NCI-H510A treated with DMSO at 0.1 percent for 48 hours (cell line): ENCODE results near the gene KIAA0825.
"Not testable (repeated sequence)": the region's sequence is repeated elsewhere in the genome, so short reads cannot be mapped to it uniquely, and the experiment has no call there.

Experiments
- DNase-seq: peaks from one replicate; lab custom pipeline; 2025; lab: John Stamatoyannopoulos, UW

Gene KIAA0825

DNA sequence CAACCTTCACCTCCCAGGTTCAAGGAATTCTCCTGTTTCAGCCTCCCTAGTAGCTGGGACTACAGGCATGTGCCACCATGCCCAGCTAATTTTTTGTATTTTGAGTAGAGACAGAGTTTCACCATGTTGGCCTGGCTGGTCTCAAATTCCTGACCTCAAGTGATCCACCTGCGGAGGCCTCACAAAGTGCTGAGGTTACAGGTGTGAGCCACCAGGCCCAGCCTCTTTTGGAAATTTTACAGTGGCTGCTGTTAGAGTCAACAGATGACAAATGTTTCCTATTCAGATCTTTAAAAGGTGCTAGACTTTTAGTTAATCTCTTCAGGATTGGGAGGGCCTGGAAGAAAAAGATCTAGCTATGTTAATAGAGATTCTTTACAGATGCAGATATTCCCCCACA is 45.1 kb downstream of the KIAA0825 start:
- DNase-seq: not testable (repeated sequence)

DNA sequence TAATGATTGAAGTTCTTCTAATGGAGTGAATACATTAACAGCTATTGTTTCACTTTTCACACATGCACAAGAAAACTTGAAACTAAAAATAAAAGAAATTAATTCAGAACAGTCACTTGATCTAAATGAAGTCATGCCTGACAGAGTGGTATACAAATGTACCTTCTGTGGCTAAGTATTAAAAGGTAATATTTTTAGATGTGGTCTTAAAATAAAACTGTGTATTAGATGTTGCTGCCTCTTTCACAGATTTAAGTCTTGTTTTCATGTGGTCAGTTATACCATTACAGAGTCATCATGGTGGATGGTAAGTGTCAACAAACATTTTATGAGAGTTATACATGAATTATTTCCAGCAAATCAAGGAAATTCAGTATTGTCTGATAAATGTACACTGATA is 47.0 kb downstream of the KIAA0825 start:
- no peak for DNase-seq

DNA sequence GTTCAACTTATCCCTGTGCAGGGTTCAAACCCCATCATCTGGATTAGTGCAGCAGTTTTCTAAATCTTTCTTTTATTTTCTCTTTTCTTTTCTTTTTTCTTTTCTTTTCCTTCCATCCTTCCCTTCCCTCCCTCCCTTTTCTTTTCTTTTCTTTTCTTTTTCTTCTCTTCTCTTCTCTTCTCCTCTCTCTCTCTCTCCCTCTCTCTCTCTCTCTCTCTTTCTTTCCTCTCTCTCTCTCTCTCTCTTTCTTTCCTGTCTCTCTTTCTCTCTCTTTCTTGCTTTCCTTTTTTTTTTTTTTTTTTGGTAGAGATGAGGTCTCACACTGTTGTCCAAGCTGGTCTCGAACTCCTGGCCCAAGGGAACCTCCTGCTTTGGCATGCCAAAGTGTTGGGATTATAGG is 53.6 kb downstream of the KIAA0825 start:
- no peak for DNase-seq

DNA sequence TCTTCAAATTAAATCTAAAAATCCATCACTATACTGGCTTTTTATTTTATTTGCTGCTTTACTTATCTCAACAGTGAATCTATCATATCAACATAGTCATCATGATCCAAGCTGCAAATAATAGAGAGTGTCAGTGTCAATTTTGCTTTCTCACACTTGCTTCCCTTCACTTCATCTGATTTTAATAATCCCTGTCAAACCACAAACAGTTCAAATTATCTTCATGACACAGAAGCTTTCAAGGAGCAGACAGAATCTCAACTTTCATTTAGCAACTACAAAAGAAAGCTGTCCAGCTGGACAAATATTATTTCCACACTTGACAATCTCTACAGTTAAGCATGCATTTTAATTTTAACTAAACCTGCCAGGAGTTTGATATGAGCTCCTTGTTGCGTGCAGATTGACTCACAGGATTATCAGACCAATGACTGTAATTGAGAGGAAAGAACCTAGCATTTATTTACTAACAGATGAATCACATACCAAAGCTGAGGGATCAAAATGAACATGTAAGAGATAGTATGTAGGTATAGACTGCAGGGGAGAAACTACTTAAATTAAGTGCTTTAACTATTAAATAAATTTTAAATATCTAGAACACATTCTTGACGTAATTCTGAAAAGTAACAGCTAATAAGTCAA is 56.0 kb downstream of the KIAA0825 start:
- DNase-seq: peak; percentile 59

DNA sequence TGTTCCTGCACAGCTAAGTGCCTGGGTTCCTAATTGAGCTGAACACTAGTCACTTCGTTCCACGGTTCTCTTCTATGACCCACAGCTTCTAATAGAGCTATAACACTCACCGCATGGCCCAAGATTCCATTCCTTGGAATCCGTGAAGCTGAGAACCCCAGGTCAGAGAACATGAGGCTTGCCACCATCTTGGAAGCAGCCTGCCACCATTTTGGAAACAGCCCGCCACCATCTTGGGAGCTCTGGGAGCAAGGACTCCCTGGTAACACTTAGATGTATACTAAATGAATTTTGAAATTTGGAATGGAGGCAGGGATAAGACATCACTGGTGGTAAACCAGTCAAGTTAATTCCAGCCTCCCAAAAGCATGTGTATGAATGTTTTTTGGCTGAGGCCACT is 60.4 kb downstream of the KIAA0825 start:
- DNase-seq: no peak

DNA sequence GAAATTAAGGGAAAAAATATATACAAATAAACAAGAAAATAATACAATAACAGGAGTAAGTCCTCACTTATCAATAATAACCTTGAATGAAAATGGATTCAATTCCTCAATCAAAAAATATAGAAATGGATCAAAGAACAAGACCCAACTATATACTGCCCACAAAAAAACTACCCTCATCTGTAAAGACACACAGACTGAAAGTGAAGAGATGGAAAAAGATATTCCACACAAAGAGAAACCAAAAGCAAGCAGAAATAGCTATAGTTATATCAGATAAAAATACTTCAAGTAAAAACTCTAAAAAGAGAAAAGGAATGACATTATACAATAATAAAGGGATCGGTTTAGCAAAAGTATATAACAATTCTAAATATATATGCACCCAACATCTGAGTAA is 66.5 kb downstream of the KIAA0825 start:
- no peak for DNase-seq

DNA sequence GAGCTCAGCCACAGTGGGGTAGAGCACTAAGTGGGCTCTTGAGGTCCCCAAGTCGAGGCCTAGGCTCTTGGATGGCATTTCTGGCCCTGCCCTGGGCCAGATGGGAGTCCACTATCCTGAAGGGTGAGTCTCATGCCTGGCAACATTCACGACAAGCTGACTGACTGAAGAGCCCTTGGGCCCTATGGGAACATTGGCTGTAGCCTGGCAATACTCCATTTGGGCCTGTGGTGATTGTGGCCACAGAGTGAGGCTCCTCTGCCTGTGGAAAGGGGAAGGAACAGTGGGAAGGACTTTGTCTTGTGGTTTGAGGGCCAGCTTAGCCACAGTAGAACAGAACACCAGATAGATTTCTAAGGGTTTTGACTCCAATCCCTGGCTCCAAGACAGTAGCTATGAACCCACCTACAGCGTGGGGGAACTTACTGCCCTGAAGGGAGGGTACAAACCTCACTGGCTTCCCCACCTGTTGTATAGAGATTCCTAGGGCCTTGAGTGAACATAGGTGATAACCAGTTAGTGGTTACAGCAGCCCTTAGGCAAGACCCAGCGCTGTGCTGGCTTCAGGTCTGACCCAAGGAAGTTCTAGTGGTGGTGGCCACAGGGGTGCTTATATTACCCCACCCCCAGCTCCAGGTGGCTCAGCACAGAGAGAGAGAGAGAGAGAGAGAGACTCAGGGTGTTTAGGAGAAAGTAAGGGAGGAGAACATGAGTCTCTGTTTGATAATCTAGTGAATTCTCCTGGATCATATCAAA is 72.4 kb downstream of the KIAA0825 start:
- DNase-seq: no peak

DNA sequence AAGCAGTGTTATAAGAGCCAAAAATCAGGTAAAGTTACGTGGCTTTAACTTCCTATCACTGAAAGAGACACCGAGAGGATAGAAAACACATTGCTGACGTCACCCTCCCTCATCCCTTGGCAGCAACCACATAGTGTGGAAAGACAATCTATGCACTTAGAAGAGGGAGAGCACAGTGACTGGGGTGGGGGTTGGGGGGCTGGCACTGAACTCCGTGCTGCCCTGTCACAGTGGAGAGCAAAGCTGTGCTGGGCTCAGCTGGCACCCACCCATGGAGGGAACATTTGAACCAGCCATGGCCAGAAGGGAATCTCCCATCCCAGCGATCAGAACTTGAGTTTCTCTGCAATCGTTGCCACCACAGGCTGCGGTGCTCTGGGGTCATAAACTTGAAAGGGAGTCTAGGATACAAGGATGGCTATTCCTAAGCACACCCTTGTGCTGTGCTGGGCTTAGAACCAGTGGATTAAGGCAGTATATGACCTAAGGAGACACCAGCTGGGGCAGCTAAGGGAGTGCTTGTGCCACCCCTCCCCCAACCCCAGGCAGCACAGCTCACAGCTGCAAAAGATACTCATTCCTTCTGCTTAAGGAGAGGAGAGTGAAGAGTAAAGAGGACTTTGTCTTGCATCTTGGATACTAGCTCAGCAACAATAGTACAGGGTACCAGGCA is 73.4 kb downstream of the KIAA0825 start:
- no peak for DNase-seq

DNA sequence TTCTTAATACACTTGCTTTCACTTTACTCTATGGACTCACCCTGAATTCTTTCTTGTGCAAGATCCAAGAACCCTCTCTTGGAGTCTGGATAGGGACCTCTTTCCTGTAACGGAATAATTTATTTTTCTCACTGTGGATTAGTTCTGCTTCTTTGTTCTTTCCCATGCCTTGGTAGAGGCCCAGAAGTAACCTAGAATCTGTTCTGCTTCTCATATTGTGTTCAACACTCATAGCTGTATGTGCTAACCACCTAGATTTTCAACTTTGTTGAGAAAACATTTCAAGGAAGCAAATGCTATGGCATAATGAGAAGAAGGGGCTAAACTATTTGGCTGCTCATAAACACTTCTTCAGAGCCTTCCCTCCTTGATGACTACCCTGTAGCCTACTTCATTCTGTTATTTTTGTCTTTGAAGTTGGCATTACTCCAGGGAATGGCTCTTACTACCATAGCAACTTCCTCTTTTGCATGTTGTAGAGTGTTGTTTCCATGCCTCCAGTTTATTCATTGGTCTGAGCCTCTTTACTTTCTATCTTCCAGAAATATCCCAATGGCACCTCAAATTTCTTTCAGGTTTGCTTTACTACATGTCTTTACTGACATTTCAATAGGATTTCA is 74.3 kb downstream of the KIAA0825 start:
- DNase-seq: peak; percentile 9

DNA sequence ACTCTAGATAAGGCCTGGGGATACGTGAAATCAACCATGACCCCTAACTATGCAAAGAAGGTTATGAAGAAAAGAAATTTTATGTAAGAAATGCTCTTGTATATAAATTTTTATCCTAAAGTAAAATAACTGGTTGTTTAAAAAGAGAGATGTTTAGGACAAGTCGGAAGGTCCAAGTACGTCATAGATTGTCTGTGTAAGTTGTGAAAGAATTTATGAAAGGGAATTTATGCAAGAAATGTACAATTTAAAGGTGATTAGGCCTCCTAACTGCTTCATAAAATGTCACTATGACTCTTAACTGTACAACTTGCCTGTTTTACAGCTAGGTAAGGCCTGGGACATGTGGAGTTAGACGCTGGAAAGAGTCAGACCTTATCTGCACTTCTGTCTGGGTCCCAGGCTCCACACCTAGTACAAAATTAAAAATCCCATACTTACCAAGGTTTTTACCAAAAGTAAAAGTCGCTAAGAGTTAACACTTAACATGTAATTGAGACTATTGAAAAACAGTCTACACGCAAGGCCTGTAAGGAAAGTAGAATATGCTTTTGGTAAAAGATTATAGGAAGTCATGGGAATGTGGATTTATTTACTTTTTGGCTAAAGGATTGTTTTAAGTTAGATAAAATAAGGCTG is 77.4 kb downstream of the KIAA0825 start:
- DNase-seq: no peak

DNA sequence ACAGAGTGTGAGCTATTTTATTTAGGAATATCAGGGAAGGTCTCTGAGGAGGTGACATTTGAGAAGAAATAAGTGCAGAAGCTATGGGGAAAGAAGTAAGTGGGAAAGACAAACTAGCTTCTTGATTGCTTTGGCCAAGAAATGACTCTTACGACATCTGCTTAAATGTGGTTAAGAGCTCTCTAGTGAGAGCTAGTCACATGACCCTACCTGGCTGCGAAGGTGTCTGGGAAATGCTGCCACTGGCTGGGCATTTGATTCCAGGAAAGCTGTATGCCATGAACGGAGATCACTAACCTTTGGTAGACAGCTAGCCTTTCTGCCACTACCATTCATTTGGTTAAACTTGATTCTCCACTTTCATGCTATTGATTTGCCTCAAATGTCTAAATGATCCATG is 80.1 kb downstream of the KIAA0825 start:
- DNase-seq: no peak

DNA sequence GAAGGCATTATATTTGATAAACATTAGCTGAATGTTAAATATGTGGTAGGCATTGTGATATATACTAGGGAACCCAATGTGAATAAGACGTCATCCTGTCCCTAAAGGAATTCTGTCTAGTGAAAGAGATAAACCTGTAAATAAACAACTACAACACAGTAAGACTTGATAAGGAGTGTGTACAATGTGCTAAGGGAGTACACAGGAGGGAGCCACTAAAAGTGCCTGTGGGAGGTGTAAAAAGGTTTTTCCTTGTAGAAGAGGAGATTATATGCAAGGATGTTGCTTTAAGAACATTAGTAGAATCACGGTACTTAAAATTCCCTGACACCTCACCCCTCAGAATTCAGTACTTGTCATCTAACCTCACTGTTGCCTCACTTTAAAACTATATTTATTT is 91.7 kb downstream of the KIAA0825 start:
- no peak for DNase-seq

DNA sequence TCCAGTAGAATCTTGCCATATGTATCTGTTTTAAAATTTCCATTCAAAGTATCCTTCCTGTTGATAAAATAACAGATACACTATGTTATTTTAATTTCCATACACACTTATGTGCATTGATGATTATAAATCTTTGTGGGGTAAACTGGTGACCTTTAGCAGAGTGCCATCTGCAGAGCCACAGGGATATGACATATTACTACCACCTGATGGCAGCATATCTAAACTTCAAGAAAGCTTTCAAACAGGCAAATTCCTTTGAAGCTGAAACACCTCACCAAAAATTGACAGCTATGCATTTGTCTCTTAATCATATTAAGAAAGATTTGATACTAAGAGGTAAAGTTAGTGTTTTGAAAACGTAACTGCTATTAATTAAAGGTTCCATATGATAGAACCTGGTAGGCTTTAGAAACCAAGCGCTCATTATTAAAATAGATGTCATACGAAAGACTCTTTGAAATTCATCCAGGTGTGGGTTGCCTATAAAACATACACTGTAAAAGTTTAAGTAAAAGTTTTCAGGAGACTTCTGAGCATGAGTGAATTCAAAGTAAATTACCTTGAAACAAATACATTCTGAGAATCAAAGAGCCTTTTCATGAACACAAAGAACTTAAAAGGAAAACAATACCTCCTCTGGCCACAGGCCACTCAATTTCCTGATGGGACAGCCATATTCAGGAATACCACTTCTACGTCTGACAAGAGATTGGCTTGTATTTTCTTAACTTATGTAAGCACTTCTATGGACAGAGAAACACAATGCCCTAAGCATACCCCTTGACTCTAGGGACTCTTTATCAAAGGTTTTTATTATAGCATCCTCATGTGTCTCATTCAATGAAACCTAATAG is 93.3 kb downstream of the KIAA0825 start:
- DNase-seq: peak; percentile 53

DNA sequence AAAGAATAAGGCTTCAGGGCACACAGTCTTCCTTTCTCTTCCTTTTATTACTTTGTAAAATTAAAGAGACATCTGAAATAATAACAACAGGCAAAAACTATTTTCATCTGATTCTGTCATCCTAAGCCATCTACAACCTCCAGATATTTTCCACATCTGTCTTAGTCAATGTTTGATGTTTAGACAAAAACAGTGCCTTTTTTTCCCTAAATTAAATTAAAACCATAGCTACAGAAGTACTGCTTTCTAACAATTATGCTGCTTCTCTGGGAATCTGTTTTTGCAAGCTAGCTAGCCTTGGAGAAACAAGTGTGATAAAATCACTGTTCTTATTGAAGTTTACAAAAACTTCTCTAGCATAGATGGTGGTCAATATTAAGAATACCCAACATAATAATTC is 95.4 kb downstream of the KIAA0825 start:
- DNase-seq: no peak

DNA sequence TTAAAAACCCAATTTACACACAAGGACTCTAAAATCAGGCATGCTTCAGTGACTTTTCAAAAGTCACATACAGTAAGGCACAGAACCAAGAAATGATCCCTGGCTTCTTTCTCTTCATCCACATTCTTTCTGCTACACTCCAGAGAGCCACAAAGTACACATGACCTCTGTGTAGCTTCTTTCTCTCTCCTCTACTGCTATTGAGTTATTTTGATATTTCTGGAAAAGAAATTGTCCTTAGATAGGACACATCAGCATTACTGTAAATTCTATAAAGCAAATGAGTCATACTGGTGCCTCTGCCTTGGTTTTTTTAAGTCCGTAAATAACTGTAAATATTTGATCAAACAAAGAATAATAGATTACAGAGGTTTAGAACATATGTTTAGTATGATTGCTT is 96.3 kb downstream of the KIAA0825 start:
- DNase-seq: no peak

DNA sequence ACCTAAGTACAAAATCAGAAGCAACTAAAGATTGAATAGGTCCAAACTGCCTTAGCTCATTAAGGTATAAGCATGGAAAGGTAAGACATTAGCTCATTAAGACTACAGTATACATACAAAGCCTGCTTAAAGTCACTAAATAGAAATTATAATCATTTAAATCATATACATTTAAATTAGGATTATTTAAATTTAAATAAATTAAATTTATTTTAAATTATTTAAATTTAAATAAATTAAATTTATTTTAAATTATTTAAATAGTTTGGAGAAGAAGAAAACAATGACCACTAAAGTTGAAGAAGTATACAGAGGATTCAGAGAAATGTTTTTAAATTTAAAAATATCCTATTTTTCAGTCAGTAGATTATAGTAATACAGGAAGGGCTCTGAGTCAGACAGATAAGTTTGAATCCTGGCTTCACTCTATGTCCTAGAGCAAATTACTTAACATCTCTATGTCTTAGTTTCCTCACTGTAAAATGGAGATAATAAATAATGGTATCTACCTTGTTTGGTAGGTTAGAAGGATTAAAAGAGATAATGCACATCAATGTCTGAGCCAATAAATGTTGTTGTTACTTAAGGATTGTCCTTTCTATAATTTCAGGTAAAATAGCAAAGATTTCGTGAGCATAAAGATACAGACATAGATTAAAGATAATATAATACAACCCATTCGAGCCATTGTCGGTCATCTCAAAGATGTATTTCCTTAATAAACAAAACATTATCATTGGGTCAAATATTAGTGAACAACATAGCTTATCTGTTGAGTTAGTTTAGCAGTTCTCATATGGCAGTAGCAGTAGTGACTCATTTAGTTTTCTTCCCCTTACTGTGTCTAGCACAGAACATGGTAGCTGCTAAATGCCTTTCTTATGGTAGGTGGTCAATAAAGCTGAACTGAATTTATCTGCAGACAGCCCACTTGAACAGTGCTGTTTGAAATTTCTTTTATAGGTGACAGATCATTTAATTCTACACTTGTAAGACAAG is 100.6 kb downstream of the KIAA0825 start:
- DNase-seq: no peak

DNA sequence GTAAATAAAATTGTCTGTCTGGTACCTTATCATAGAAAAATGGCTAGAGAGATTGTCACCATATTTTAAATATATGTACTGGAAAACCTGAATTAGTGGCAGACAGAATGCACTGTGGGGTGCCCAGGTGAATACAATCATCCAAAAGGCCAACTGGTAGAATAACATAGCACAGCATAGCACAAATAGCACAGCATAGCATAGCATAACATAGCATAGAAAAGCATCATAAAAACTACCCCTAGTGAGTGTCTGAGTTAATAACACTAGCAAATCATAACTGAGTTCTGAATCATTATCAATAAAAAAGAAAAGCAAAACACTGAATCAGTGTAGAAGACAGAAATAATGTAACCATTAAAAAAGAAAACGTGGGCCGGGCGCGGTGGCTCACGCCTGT is 102.3 kb downstream of the KIAA0825 start:
- no peak for DNase-seq

DNA sequence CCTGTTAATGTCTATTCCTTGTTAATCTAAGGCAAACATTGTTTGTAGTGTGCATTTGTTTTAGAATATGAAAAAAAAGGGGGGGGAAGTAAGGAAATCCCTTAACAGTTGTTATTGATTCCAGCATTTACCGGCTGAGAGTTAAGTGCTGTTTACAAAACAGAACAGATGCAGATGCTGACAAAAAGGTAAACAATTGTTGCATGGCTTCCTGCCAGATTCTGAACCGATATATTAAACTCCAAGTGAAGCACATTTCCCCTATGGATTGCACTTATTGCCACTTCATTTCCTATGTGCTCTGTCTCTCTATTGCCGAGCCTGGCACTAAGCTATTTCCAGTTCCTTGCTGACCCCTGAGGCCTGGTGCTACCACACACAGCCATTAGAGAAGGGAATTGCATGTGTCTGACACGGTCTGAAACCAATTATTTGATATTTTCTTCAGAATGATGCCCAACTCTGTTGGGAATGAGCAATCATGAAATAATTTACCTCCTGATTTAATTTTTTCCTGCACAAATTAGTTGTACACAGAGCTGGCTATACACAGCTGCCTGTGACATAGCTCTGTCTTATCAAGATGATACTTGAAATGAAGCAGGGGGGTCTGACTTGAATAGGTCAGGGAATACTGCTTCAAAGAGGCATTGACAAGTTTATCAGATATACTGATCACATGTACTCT is 109.8 kb downstream of the KIAA0825 start:
- peak; percentile 51 for DNase-seq

DNA sequence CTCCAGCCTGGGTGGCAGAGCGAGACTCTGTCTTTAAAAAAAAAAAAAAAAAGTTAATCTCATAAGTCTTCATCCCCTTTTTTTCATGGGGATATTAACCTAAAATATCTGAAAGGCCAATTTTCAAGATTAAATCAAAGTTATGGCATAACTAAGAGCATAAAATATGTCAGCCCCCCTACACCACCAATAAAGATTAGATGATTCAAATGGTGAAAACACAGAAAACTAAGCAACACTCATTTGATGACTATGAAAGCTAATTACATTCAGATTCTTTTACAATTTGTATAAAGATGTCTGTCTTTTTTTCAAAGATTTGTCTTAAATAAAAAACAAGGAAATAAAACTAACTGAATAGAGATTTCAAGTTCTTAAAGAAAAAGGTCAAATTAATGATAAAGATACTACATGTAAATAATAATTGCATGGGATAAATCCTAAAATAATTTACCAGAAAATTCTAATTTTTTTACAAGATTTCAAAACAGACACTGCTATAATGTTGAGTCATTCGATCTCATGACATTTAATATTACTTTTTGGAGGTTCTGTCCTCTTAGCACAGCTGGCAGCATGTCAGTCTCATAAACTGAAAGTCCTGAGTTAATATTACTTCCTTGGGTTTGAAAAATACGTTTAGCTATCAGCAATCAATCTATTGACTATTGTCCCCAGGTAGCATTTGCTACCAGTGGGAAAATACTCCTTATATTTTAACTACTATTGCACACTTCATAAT is 112.9 kb downstream of the KIAA0825 start:
- DNase-seq: no peak
